ENCODE results near the gene SLC1A4.

The SLC1A4 gene

GRCh38 chr2:65062843-65063825 lies 73.9 kb downstream of the SLC1A4 start:
- Mint-ChIP-seq H3K27me3 (no peaks in the 10 kb centered on the region), H3K27ac (peak overlapping the region; percentile 98), H3K4me1 (ENCODE audit: low read depth) (peaks cover 60% of the 10 kb centered on the region), H3K9me3 (no peaks in the 10 kb centered on the region), H3K4me3 (no peak overlapping the region), H3K36me3 (ENCODE audit: low read depth) (peaks cover 2% of the 10 kb centered on the region)
- intact Hi-C loops (cut with micrococcal nuclease): loop anchor here (10.0 kb wide), 1 partner anchor 512 kb away; no protein-coding TSS in a partner anchor

GRCh38 chr2:65064728-65065552 lies 75.7 kb downstream of the SLC1A4 start:
- Mint-ChIP-seq H3K36me3 (ENCODE audit: low read depth) (peaks cover 16% of the 10 kb centered on the region), H3K9me3 (no peaks in the 10 kb centered on the region), H3K27me3 (no peaks in the 10 kb centered on the region), H3K4me3 (peak overlapping the region; percentile 71), H3K4me1 (ENCODE audit: low read depth) (peaks cover 73% of the 10 kb centered on the region), H3K27ac (peak overlapping the region; percentile 98)
- intact Hi-C loops (cut with micrococcal nuclease): loop anchor here (1.0 to 10.0 kb wide), 6 partner anchors 10 to 510 kb away; partner anchors contain the start of genes ACTR2 and RAB1A

DNA sequence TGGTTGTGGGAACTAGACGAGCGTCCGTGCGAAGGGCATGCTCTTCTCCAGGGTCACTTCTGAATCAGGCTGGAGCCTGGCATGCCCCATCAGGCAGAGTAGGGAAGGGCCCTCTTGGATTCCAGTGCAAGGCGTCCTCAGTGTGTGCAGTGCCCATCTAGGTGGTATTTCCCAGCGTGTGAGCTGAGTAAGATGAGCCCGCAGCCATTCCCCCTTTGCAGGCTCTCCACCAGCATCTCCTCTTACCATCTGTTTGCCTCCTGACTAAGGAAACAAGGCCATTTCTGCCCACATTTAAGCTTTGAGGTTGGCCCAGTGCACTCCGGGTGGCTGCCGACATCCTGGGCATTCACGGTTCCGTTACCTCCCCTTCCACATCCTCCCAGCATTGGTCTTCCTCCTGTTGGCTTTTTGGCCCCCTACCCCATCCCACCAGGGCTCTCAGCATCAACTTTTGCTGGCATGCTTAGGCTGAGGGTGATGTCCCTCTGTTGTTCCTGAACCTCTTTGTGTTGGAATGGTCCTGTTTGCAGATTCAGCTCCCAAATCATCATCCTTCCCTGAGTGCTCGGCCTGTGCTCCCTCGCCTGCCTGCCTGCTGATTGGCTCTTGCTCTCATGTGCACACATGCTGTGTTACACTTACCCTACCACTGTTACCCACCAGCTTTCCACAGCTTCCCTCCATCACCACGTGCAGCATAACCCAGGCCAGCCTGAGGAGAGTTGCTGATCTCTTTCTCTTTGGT lies 78.8 kb downstream of the SLC1A4 start:
- intact Hi-C loops (cut with micrococcal nuclease): loop anchor here (5.0 to 10.0 kb wide), 3 partner anchors 99 to 507 kb away; partner anchors contain the start of gene ACTR2
- H3K27ac Mint-ChIP-seq: peak overlapping the region; percentile 56
- H3K9me3 Mint-ChIP-seq: no peaks in the 10 kb centered on the region
- no peak overlapping the region for H3K4me3 Mint-ChIP-seq
- H3K36me3 Mint-ChIP-seq (ENCODE audit: low read depth): peaks cover 47% of the 10 kb centered on the region
- peaks cover 78% of the 10 kb centered on the region for H3K4me1 Mint-ChIP-seq (ENCODE audit: low read depth)
- H3K27me3 Mint-ChIP-seq: no peaks in the 10 kb centered on the region

DNA sequence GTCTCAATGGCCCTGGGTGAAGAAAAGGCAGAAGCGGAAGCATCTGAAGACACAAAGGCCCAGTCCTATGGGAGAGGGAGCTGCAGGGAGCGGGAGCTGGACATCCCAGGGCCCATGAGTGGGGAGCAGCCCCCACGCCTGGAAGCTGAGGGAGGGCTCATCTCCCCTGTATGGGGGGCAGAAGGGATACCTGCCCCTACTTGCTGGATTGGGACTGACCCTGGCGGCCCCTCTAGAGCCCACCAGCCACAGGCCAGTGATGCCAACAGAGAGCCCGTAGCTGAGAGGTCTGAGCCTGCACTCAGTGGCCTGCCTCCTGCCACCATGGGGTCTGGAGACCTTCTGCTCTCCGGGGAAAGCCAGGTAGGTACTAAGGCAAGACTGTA lies 80.2 kb downstream of the SLC1A4 start:
- H3K27me3 Mint-ChIP-seq: no peaks in the 10 kb centered on the region
- H3K27ac Mint-ChIP-seq: peak overlapping the region; percentile 56
- H3K9me3 Mint-ChIP-seq: no peaks in the 10 kb centered on the region
- peaks cover 61% of the 10 kb centered on the region for H3K36me3 Mint-ChIP-seq (ENCODE audit: low read depth)
- intact Hi-C loops (cut with micrococcal nuclease): loop anchor here (5.0 to 10.0 kb wide), 3 partner anchors 98 to 505 kb away; partner anchors contain the start of gene ACTR2
- H3K4me3 Mint-ChIP-seq: no peak overlapping the region
- H3K4me1 Mint-ChIP-seq (ENCODE audit: low read depth): peaks cover 64% of the 10 kb centered on the region

GRCh38 chr2:65070172-65070830 lies 81.1 kb downstream of the SLC1A4 start:
- Mint-ChIP-seq H3K27ac (peak overlapping the region; percentile 56), H3K9me3 (no peaks in the 10 kb centered on the region), H3K4me1 (ENCODE audit: low read depth) (peaks cover 59% of the 10 kb centered on the region), H3K36me3 (ENCODE audit: low read depth) (peaks cover 69% of the 10 kb centered on the region), H3K4me3 (no peak overlapping the region), H3K27me3 (no peaks in the 10 kb centered on the region)
- intact Hi-C loops (cut with micrococcal nuclease): no loop called here

- Mint-ChIP-seq H3K9me3 (no peaks in the 10 kb centered on the region), H3K36me3 (ENCODE audit: low read depth) (peaks cover 69% of the 10 kb centered on the region)
Observed at GRCh38 chr2:65070856-65071255, 81.7 kb downstream of the SLC1A4 start.

GRCh38 chr2:65071499-65072180 lies 82.4 kb downstream of the SLC1A4 start:
- Mint-ChIP-seq H3K36me3 (ENCODE audit: low read depth) (peaks cover 69% of the 10 kb centered on the region), H3K4me1 (ENCODE audit: low read depth) (peaks cover 63% of the 10 kb centered on the region), H3K27me3 (no peaks in the 10 kb centered on the region), H3K27ac (no peak overlapping the region), H3K4me3 (no peak overlapping the region), H3K9me3 (no peaks in the 10 kb centered on the region)
- intact Hi-C loops (cut with micrococcal nuclease): no loop called here

More at GRCh38 chr2:65070856-65071255, 81.7 kb downstream of the SLC1A4 start:
- Mint-ChIP-seq H3K27ac (peak overlapping the region; percentile 56), H3K4me3 (no peak overlapping the region), H3K4me1 (ENCODE audit: low read depth) (peaks cover 59% of the 10 kb centered on the region), H3K27me3 (no peaks in the 10 kb centered on the region)
- intact Hi-C loops (cut with micrococcal nuclease): no loop called here

DNA sequence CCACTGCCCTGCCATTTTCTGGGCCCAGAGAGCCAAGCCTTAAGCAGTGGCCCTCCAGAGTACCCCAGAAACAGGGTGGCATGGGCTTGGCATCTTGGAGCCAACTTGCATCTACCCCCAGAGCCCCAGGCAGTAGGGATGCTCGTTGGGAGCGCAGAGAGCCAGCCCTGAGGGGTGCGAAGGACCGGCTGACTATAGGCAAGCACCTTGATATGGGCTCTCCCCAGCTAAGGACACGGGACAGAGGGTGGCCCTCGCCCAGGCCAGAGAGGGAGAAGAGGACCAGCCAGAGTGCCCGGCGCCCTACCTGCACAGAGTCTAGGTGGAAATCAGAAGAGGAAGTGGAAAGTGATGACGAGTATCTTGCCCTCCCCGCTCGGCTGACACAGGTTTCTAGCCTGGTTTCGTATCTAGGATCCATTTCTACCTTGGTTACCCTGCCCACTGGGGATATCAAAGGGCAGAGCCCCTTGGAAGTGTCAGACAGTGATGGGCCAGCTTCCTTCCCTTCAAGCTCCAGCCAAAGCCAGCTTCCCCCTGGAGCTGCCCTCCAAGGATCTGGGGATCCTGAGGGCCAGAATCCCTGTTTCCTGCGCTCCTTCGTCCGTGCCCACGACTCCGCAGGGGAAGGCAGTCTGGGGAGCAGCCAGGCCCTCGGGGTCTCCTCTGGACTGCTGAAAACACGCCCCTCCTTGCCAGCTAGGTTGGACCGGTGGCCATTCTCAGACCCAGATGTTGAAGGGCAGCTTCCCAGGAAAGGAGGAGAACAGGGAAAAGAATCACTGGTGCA lies 83.2 kb downstream of the SLC1A4 start:
- H3K36me3 Mint-ChIP-seq (ENCODE audit: low read depth): peaks cover 74% of the 10 kb centered on the region
- intact Hi-C loops (cut with micrococcal nuclease): no loop called here
- H3K27ac Mint-ChIP-seq: no peak overlapping the region
- peaks cover 57% of the 10 kb centered on the region for H3K4me1 Mint-ChIP-seq (ENCODE audit: low read depth)
- H3K4me3 Mint-ChIP-seq: no peak overlapping the region
- H3K9me3 Mint-ChIP-seq: no peaks in the 10 kb centered on the region
- H3K27me3 Mint-ChIP-seq: no peaks in the 10 kb centered on the region
